ENCODE data around the gene GPX7. TPM values are rescaled to one million over a fixed set of nuclear protein-coding genes. Genes with fewer than 3 reads are reported as not detected.

Gene GPX7
- total and polyA plus RNA-seq, 7 donors, result 2.5 to 49.3 (median 17.0) TPM

- H3K27me3 ChIP-seq, result no peaks in the 10 kb centered on the region
- TF ChIP-seq POLR2AphosphoS5 (IDR thresholded peaks at IDR 0.05), result no peak
- TF ChIP-seq EP300 (IDR thresholded peaks at IDR 0.05), result no peak
- no peak for TF ChIP-seq CTCF (IDR thresholded peaks at IDR 0.05)
- TF ChIP-seq POLR2A (IDR thresholded peaks at IDR 0.05), result no peak
- no peaks in the 10 kb centered on the region for H3K9me3 ChIP-seq
- no peak overlapping the region for H3K4me3 ChIP-seq
- H3K36me3 ChIP-seq, result no peaks in the 10 kb centered on the region
- intact Hi-C loops (cut with DNase I), result no loop called here
- DNase-seq, result no peak
- no peaks in the 10 kb centered on the region for H3K4me1 ChIP-seq
- H3K27ac ChIP-seq, result no peak overlapping the region
These were observed 51.9 kb downstream of the GPX7 start for GRCh38 chr1:52654063-52654462.

GRCh38 chr1:52657702-52658101 is 55.5 kb downstream of the GPX7 start:
- 92 to 97% methylated on average over 3 of the region's 3 CpGs for WGBS, 2 donors
- no peaks in the 10 kb centered on the region for H3K36me3 ChIP-seq
- H3K4me3 ChIP-seq, result no peak overlapping the region
- TF ChIP-seq EP300 (IDR thresholded peaks at IDR 0.05) (no peak), POLR2AphosphoS5 (IDR thresholded peaks at IDR 0.05) (no peak)
- H3K9me3 ChIP-seq, result no peaks in the 10 kb centered on the region
- H3K4me1 ChIP-seq, result no peaks in the 10 kb centered on the region
- H3K27me3 ChIP-seq, result no peaks in the 10 kb centered on the region
- H3K27ac ChIP-seq, result no peak overlapping the region
- intact Hi-C loops (cut with DNase I), result no loop called here
- no peak for DNase-seq

Other genes starting within 250 kb of the GPX7 start
- 10 to 100 TPM; 15.6 to 20.8 (median 18.2) TPM for gene CC2D1B, start 236.2 kb upstream of the GPX7 start, total RNA-seq
- gene CC2D1B, start 236.2 kb upstream of the GPX7 start, polyA plus RNA-seq, result 10 to 100 TPM; 14.4 to 26.2 (median 19.2) TPM
- under 1 TPM in 2 of 4 donors, not detected in 2; 0.36 to 0.95 TPM for gene ORC1, start 197.9 kb upstream of the GPX7 start, total RNA-seq
- gene ORC1, start 197.9 kb upstream of the GPX7 start, polyA plus RNA-seq, result 1 to 10 TPM; 1.2 to 6.1 (median 1.8) TPM
- gene PRPF38A, start 197.8 kb upstream of the GPX7 start, total RNA-seq, result 10 to 100 TPM; 12.4 to 20.0 (median 17.5) TPM
- gene PRPF38A, start 197.8 kb upstream of the GPX7 start, polyA plus RNA-seq, result 10 to 100 TPM; 17.8 to 29.8 (median 22.2) TPM
- gene TUT4, start 49.3 kb upstream of the GPX7 start, total RNA-seq, result 10 to 100 TPM; 50.4 to 66.9 (median 58.3) TPM
- gene TUT4, start 49.3 kb upstream of the GPX7 start, polyA plus RNA-seq, result 10 to 100 TPM in 1 of 3 donors, 1 to 10 TPM in 2; 3.2 to 21.5 (median 9.6) TPM
- not detected for gene SHISAL2A, start 30.8 kb downstream of the GPX7 start, total RNA-seq
- gene SHISAL2A, start 30.8 kb downstream of the GPX7 start, polyA plus RNA-seq, result 1 to 10 TPM in 1 of 3 donors, not detected in 2; 8.1 TPM
- gene COA7, start 96.0 kb downstream of the GPX7 start, total RNA-seq, result 1 to 10 TPM; 6.9 to 8.2 (median 7.9) TPM
- 10 to 100 TPM in 2 of 3 donors, 1 to 10 TPM in 1; 8.4 to 16.4 (median 12.3) TPM for gene COA7, start 96.0 kb downstream of the GPX7 start, polyA plus RNA-seq
- 10 to 100 TPM; 55.0 to 78.1 (median 70.0) TPM for gene ZYG11B, start 124.1 kb downstream of the GPX7 start, total RNA-seq
- 1 to 10 TPM; 4.2 to 9.1 (median 7.4) TPM for gene ZYG11B, start 124.1 kb downstream of the GPX7 start, polyA plus RNA-seq
- gene ZYG11A, start 240.4 kb downstream of the GPX7 start, total RNA-seq, result not detected
- under 1 TPM in 1 of 3 donors, not detected in 2; 0.07 TPM for gene ZYG11A, start 240.4 kb downstream of the GPX7 start, polyA plus RNA-seq

All from sigmoid colon (tissue), 7 donors.